ENCODE results near the gene ENTPD2. TPM values are rescaled to one million over a fixed set of nuclear protein-coding genes. Genes with fewer than 3 reads are reported as not detected.
A peak's percentile ranks its signal among the peaks of the same experiment; 100 is the strongest.

ENTPD2 gene
- total RNA-seq, 2 donors from 2014 or later: not detected

GRCh38 chr9:137051145-137051724 lies 2.6 kb downstream of the ENTPD2 start:
- no peaks in the 10 kb centered on the region for H3K9me3 Mint-ChIP-seq
- ATAC-seq: no peak
- H3K4me3 Mint-ChIP-seq: no peak overlapping the region
- peaks cover 0 to 8% of the 10 kb centered on the region in 2 donors for H3K4me1 Mint-ChIP-seq (ENCODE audit: low read depth in 2 of 2)
- no peak overlapping the region for H3K27ac Mint-ChIP-seq
- H3K27me3 Mint-ChIP-seq: peaks cover 8 to 19% of the 10 kb centered on the region in 2 donors
- DNase-seq (ENCODE audit: low spot score): no peak
- H3K36me3 Mint-ChIP-seq: no peaks in the 10 kb centered on the region

- H3K27me3 Mint-ChIP-seq: peaks cover 8 to 19% of the 10 kb centered on the region in 2 donors
- DNase-seq (ENCODE audit: low spot score) (no peak), ATAC-seq (no peak)
- no peak overlapping the region for H3K27ac Mint-ChIP-seq
- peaks cover 0 to 8% of the 10 kb centered on the region in 2 donors for H3K4me1 Mint-ChIP-seq (ENCODE audit: low read depth in 2 of 2)
- H3K4me3 Mint-ChIP-seq: no peak overlapping the region
- H3K9me3 Mint-ChIP-seq: no peaks in the 10 kb centered on the region
- no peaks in the 10 kb centered on the region for H3K36me3 Mint-ChIP-seq
Measured at GRCh38 chr9:137050570-137050969, 3.3 kb downstream of the ENTPD2 start.

GRCh38 chr9:137049544-137050449 lies 4.1 kb downstream of the ENTPD2 start:
- Mint-ChIP-seq H3K36me3 (no peaks in the 10 kb centered on the region), H3K27me3 (peaks cover 8 to 22% of the 10 kb centered on the region in 2 donors), H3K4me3 (no peak overlapping the region), H3K27ac (no peak overlapping the region), H3K9me3 (no peaks in the 10 kb centered on the region), H3K4me1 (ENCODE audit: low read depth in 2 of 2) (peaks cover 3 to 12% of the 10 kb centered on the region in 2 donors)
- ATAC-seq (peak in 1 of 2 donors; percentile 47), DNase-seq (ENCODE audit: low spot score) (no peak)

GRCh38 chr9:137048655-137049543 lies 5.0 kb downstream of the ENTPD2 start:
- Mint-ChIP-seq H3K27me3 (peaks cover 8 to 21% of the 10 kb centered on the region in 2 donors), H3K36me3 (no peaks in the 10 kb centered on the region), H3K9me3 (no peaks in the 10 kb centered on the region), H3K4me3 (no peak overlapping the region), H3K27ac (no peak overlapping the region), H3K4me1 (ENCODE audit: low read depth in 2 of 2) (peaks cover 4 to 14% of the 10 kb centered on the region in 2 donors)
- DNase-seq (ENCODE audit: low spot score): no peak
- no peak for ATAC-seq

GRCh38 chr9:137046088-137046787 lies 7.6 kb downstream of the ENTPD2 start, which contains the start of gene NPDC1:
Gene NPDC1, minus strand, starts transcription at chr9:137046177. Its CDS starts 188 bp downstream, at chr9:137045989.
- H3K36me3 Mint-ChIP-seq: no peaks in the 10 kb centered on the region
- peak; percentile 79 to 87 for ATAC-seq
- H3K9me3 Mint-ChIP-seq: no peaks in the 10 kb centered on the region
- H3K4me3 Mint-ChIP-seq: peak within 1 kb of the TSS; percentile 48
- peak; percentile 79 for DNase-seq (ENCODE audit: low spot score)
- H3K4me1 Mint-ChIP-seq (ENCODE audit: low read depth in 2 of 2): peaks cover 4 to 14% of the 10 kb centered on the region in 2 donors
- peaks cover 8 to 21% of the 10 kb centered on the region in 2 donors for H3K27me3 Mint-ChIP-seq
- no peak within 1 kb of the TSS for H3K27ac Mint-ChIP-seq

- Mint-ChIP-seq H3K27ac (no peak overlapping the region), H3K4me1 (ENCODE audit: low read depth in 2 of 2) (peaks cover 4 to 14% of the 10 kb centered on the region in 2 donors), H3K9me3 (no peaks in the 10 kb centered on the region), H3K27me3 (peaks cover 8 to 19% of the 10 kb centered on the region in 2 donors), H3K36me3 (no peaks in the 10 kb centered on the region), H3K4me3 (peak overlapping the region; percentile 48)
- no peak for DNase-seq (ENCODE audit: low spot score)
- ATAC-seq: peak; percentile 7 to 19
Measured at GRCh38 chr9:137045294-137046087, 8.4 kb downstream of the ENTPD2 start.

- peak overlapping the region; percentile 48 for H3K4me3 Mint-ChIP-seq
- DNase-seq (ENCODE audit: low spot score): no peak
- ATAC-seq: no peak
- no peaks in the 10 kb centered on the region for H3K36me3 Mint-ChIP-seq
- H3K4me1 Mint-ChIP-seq (ENCODE audit: low read depth in 2 of 2): peaks cover 4 to 11% of the 10 kb centered on the region in 2 donors
- H3K27ac Mint-ChIP-seq: no peak overlapping the region
- peaks cover 3 to 15% of the 10 kb centered on the region in 2 donors for H3K27me3 Mint-ChIP-seq
- no peaks in the 10 kb centered on the region for H3K9me3 Mint-ChIP-seq
Measured at GRCh38 chr9:137044502-137045177, 9.2 kb downstream of the ENTPD2 start.

GRCh38 chr9:137044037-137044436 lies 9.8 kb downstream of the ENTPD2 start:
- H3K4me3 Mint-ChIP-seq: no peak overlapping the region
- DNase-seq (ENCODE audit: low spot score) (no peak), ATAC-seq (no peak)
- no peaks in the 10 kb centered on the region for H3K36me3 Mint-ChIP-seq
- H3K27ac Mint-ChIP-seq: no peak overlapping the region
- peaks cover 4 to 9% of the 10 kb centered on the region in 2 donors for H3K4me1 Mint-ChIP-seq (ENCODE audit: low read depth in 2 of 2)
- H3K9me3 Mint-ChIP-seq: no peaks in the 10 kb centered on the region
- H3K27me3 Mint-ChIP-seq: peaks cover 0 to 13% of the 10 kb centered on the region in 2 donors

- Mint-ChIP-seq H3K9me3 (no peaks in the 10 kb centered on the region), H3K4me3 (no peak overlapping the region), H3K27me3 (peaks cover 0 to 12% of the 10 kb centered on the region in 2 donors), H3K27ac (no peak overlapping the region), H3K36me3 (no peaks in the 10 kb centered on the region), H3K4me1 (ENCODE audit: low read depth in 2 of 2) (peaks cover 4 to 9% of the 10 kb centered on the region in 2 donors)
- ATAC-seq (no peak), DNase-seq (ENCODE audit: low spot score) (no peak)
Measured at GRCh38 chr9:137042751-137043727, 10.8 kb downstream of the ENTPD2 start.

- Mint-ChIP-seq H3K27ac (no peak overlapping the region), H3K27me3 (peaks cover 0 to 4% of the 10 kb centered on the region in 2 donors), H3K9me3 (no peaks in the 10 kb centered on the region), H3K36me3 (no peaks in the 10 kb centered on the region), H3K4me3 (no peak overlapping the region), H3K4me1 (ENCODE audit: low read depth in 2 of 2) (peaks cover 4 to 6% of the 10 kb centered on the region in 2 donors)
- no peak for DNase-seq (ENCODE audit: low spot score)
- no peak for ATAC-seq
Measured at GRCh38 chr9:137041124-137041523, 12.7 kb downstream of the ENTPD2 start.

GRCh38 chr9:137040568-137040967 lies 13.3 kb downstream of the ENTPD2 start:
- H3K4me3 Mint-ChIP-seq: no peak overlapping the region
- no peaks in the 10 kb centered on the region for H3K9me3 Mint-ChIP-seq
- DNase-seq (ENCODE audit: low spot score): no peak
- ATAC-seq: no peak
- H3K4me1 Mint-ChIP-seq (ENCODE audit: low read depth in 2 of 2): peaks cover 4 to 6% of the 10 kb centered on the region in 2 donors
- peaks cover 0 to 4% of the 10 kb centered on the region in 2 donors for H3K27me3 Mint-ChIP-seq
- H3K36me3 Mint-ChIP-seq: no peaks in the 10 kb centered on the region
- H3K27ac Mint-ChIP-seq: no peak overlapping the region

Measured in natural killer cell treated with Interleukin-12 subunit alpha and Interleukin-12 subunit beta and Interleukin-15 and Interleukin-18, amount 100 ng/mL, for 72 hours (primary cell).